Osteoblast (primary cell): ENCODE measurements around the gene CMYA5. TPM values are rescaled to one million over a fixed set of nuclear protein-coding genes. Genes with fewer than 3 reads are reported as not detected.

ENCODE experiments used
- DNase-seq: peaks from one replicate; pipeline ENCODE4 v3.0.0; 2011; ENCODE audit warnings: low spot score, mixed read lengths; ENCODE audit not compliant: insufficient read length; ENCODE audit errors: missing footprints
- H2AFZ ChIP-seq: 2 replicates; pipeline ENCODE4 v1.6.0; 2011; ENCODE audit warnings: mild to moderate bottlenecking, low read length
- H3K27ac ChIP-seq: 2 replicates; pipeline ENCODE4 v1.5.1; 2011; ENCODE audit warnings: mild to moderate bottlenecking, low read depth, low read length, moderate library complexity
- H3K27me3 ChIP-seq: 2 replicates; pipeline ENCODE4 v1.6.0; 2012; ENCODE audit warnings: mild to moderate bottlenecking, control low read depth, inconsistent platforms, low read length, moderate library complexity; ENCODE audit not compliant: insufficient read depth
- H3K36me3 ChIP-seq: 2 replicates; pipeline ENCODE4 v1.5.1; 2011; ENCODE audit warnings: mild to moderate bottlenecking, low read length, control low read depth, moderate library complexity; ENCODE audit not compliant: insufficient read depth
- H3K4me1 ChIP-seq: 2 replicates; pipeline ENCODE4 v1.5.1; 2011; ENCODE audit warnings: mild to moderate bottlenecking, low read length, control low read depth, moderate library complexity; ENCODE audit not compliant: insufficient read depth
- H3K4me2 ChIP-seq: 2 replicates; pipeline ENCODE4 v1.6.0; 2011; ENCODE audit warnings: mild to moderate bottlenecking, low read length; ENCODE audit not compliant: insufficient read depth
- H3K4me3 ChIP-seq: fragments of 200-600 bp; sonication (generic); 3 replicates; pipeline ENCODE4 v1.5.1; 2012; ENCODE audit warnings: mild to moderate bottlenecking, low read length, inconsistent platforms; ENCODE audit not compliant: insufficient read depth
- H3K79me2 ChIP-seq: 2 replicates; pipeline ENCODE4 v1.6.0; 2012; ENCODE audit warnings: mild to moderate bottlenecking, low read length, control low read depth, inconsistent platforms; ENCODE audit not compliant: insufficient read depth
- H3K9me3 ChIP-seq: 2 replicates; pipeline ENCODE4 v1.5.1; 2011; ENCODE audit warnings: low read depth, low read length, control low read depth
- H4K20me1 ChIP-seq: 2 replicates; pipeline ENCODE4 v1.6.0; 2012; ENCODE audit warnings: mild to moderate bottlenecking, low read length, control low read depth; ENCODE audit not compliant: insufficient read depth
- total RNA-seq: library from RNA; depleted of rRNA; stranded (reverse); fragments of >200 nt; gene quantifications from 2 replicates; pipeline ENCODE4 v1.2.3, GENCODE V29; 2012
- TF ChIP-seq, protein P1 (sequence below): IDR thresholded peaks from 2 replicates; pipeline ENCODE4 v1.5.1; 2011; ENCODE audit warnings: mild to moderate bottlenecking, low read depth, low read length, moderate library complexity; ENCODE audit errors: extremely low read depth

The CMYA5 gene
- total RNA-seq, 1 donor, result 2.2 TPM

DNA sequence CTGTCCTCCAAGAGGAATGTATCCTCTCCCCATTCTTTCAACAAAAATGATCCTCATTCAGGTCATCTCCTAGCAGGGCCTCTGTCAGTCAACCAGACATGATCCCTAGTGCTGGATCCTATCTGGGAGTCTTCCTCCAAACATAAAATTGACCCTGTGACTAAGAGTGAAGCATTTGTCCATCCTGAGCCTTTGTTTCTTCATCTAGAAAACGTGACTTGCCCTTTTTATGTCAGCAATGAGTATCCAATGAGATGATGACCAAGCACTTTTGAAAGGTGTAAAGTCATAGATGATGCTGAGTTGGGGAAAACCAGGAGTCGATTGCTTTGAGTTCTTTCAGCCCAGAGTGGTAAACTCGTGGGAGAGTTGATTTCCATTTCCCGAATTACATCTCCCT lies 143.3 kb downstream of the CMYA5 start:
- Histone ChIP-seq H3K4me3 (no peak overlapping the region), H3K79me2 (no peaks in the 10 kb centered on the region), H3K4me1 (no peaks in the 10 kb centered on the region), H3K9me3 (no peaks in the 10 kb centered on the region), H3K4me2 (no peak overlapping the region), H3K36me3 (no peaks in the 10 kb centered on the region), H2AFZ (no peak overlapping the region), H3K27ac (no peak overlapping the region), H4K20me1 (no peaks in the 10 kb centered on the region), H3K27me3 (peaks cover 4% of the 10 kb centered on the region)
- TF ChIP-seq, protein P1, sequence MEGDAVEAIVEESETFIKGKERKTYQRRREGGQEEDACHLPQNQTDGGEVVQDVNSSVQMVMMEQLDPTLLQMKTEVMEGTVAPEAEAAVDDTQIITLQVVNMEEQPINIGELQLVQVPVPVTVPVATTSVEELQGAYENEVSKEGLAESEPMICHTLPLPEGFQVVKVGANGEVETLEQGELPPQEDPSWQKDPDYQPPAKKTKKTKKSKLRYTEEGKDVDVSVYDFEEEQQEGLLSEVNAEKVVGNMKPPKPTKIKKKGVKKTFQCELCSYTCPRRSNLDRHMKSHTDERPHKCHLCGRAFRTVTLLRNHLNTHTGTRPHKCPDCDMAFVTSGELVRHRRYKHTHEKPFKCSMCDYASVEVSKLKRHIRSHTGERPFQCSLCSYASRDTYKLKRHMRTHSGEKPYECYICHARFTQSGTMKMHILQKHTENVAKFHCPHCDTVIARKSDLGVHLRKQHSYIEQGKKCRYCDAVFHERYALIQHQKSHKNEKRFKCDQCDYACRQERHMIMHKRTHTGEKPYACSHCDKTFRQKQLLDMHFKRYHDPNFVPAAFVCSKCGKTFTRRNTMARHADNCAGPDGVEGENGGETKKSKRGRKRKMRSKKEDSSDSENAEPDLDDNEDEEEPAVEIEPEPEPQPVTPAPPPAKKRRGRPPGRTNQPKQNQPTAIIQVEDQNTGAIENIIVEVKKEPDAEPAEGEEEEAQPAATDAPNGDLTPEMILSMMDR, result no peak
- no peak for DNase-seq

GRCh38 chr5:79834098-79834753 lies 144.6 kb downstream of the CMYA5 start:
- no peak overlapping the region for H3K27ac ChIP-seq
- no peaks in the 10 kb centered on the region for H3K79me2 ChIP-seq
- no peaks in the 10 kb centered on the region for H3K27me3 ChIP-seq
- no peaks in the 10 kb centered on the region for H3K4me1 ChIP-seq
- no peaks in the 10 kb centered on the region for H3K36me3 ChIP-seq
- no peaks in the 10 kb centered on the region for H3K9me3 ChIP-seq
- H2AFZ ChIP-seq, result peak overlapping the region; percentile 44
- H3K4me2 ChIP-seq, result no peak overlapping the region
- DNase-seq, result no peak
- no peak overlapping the region for H3K4me3 ChIP-seq
- TF ChIP-seq, protein P1, result no peak
- H4K20me1 ChIP-seq, result no peaks in the 10 kb centered on the region

DNA sequence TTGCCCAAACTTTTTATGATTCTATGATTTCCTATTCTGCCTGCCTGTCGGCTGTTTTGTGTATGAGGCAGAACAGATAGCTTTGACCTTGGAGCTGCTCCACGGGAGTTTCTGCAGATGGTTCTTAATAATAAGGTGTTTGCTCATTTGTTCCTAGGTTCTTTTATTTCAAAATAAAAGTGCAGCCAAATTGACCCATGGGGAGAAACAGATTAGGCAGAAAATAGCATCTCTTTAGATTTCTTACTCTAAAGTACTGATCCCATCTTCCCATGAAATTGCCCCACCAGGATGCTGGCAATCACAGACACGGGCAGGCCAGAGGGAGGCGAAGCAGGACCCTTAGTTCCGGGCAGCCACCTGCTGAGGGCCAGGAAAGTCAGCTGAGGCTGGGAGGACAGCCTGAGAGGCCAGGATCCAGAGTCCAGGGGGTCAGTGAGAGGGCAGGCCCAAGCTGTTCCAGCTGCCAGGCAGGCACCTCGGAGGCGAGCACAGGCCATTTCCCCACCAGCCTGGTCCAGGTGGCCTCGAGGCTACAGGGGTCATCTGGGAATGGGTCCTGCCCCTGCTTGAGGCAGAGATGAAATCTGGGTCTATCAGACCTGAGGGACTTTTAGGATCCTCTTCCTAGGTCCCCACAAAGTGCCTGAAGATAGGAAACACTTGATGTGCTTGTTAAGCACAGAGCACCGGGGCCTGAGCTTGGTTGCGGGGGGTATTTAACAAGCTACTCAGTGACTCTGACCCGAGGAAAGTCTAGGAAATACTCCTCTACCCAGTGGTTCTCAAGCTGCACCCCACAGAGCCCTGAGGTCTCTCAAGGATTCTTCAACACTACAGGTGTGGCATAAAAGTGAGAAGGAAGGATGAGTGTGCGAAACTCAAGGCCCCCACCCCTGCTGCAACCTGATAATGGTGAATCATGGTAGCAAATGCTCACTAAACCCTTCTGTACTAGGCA lies 145.4 kb downstream of the CMYA5 start:
- TF ChIP-seq, protein P1, result no peak
- no peaks in the 10 kb centered on the region for H3K27me3 ChIP-seq
- no peak overlapping the region for H3K4me3 ChIP-seq
- H3K4me2 ChIP-seq, result no peak overlapping the region
- H3K4me1 ChIP-seq, result no peaks in the 10 kb centered on the region
- H3K79me2 ChIP-seq, result no peaks in the 10 kb centered on the region
- no peaks in the 10 kb centered on the region for H4K20me1 ChIP-seq
- DNase-seq, result no peak
- H3K27ac ChIP-seq, result no peak overlapping the region
- peak overlapping the region; percentile 44 for H2AFZ ChIP-seq
- no peaks in the 10 kb centered on the region for H3K36me3 ChIP-seq
- no peaks in the 10 kb centered on the region for H3K9me3 ChIP-seq
